Kidney epithelial cell (primary cell): ENCODE results near the gene JMJD8. TPM values are rescaled to one million over a fixed set of nuclear protein-coding genes. Genes with fewer than 3 reads are reported as not detected.

Source experiments
- DNase-seq: peaks from one replicate; pipeline ENCODE4 v3.0.0-alpha.2; 2010; ENCODE audit warnings: low read depth
- H3K27me3 ChIP-seq: 2 replicates; pipeline ENCODE4 v1.6.0; 2011; ENCODE audit warnings: low read length; ENCODE audit not compliant: control insufficient read depth, insufficient read depth
- H3K36me3 ChIP-seq: 2 replicates; pipeline ENCODE4 v1.5.1; 2011; ENCODE audit warnings: low read length; ENCODE audit not compliant: control insufficient read depth, insufficient read depth
- H3K4me3 ChIP-seq: 2 replicates; pipeline ENCODE4 v1.5.1; 2011; ENCODE audit warnings: low read depth, mild to moderate bottlenecking, control low read depth, low read length
- CTCF ChIP-seq: IDR thresholded peaks from 2 replicates; pipeline ENCODE4 v1.5.1; 2011; ENCODE audit warnings: mild to moderate bottlenecking, moderate library complexity, low read length, control low read depth, inconsistent platforms; ENCODE audit not compliant: insufficient read depth, poor library complexity, severe bottlenecking
- total RNA-seq: library from RNA; depleted of rRNA; stranded (reverse); fragments of >200 nt; gene quantifications from 2 replicates; pipeline ENCODE4 v1.2.3, GENCODE V29; 2015

JMJD8 gene
- total RNA-seq, 1 donor from 2014 or later, result 59.4 TPM

GRCh38 chr16:631808-632358 lies 52.3 kb downstream of the JMJD8 start:
- no peak for DNase-seq
- H3K36me3 ChIP-seq, result no peaks in the 10 kb centered on the region

More at GRCh38 chr16:631808-632358, 52.3 kb downstream of the JMJD8 start:
- Histone ChIP-seq H3K4me3 (no peak overlapping the region), H3K27me3 (peaks cover 4% of the 10 kb centered on the region)
- no peak for TF ChIP-seq CTCF

Other genes with a start within 250 kb of the JMJD8 start
- gene CAPN15, start 156.6 kb downstream of the JMJD8 start, total RNA-seq, result 47.1 and 54.5 TPM in 2 replicates
- gene PRR35, start 123.9 kb downstream of the JMJD8 start, total RNA-seq, result not detected in 2 replicates
- 0.46 and 2.3 TPM in 2 replicates for gene NHLRC4, start 117.3 kb downstream of the JMJD8 start, total RNA-seq
- gene PIGQ, start 114.4 kb downstream of the JMJD8 start, total RNA-seq, result 54.9 and 63.1 TPM in 2 replicates
- gene RAB40C, start 94.3 kb downstream of the JMJD8 start, total RNA-seq, result 16.5 and 26.9 TPM in 2 replicates
- gene WFIKKN1, start 53.3 kb downstream of the JMJD8 start, total RNA-seq, result 0.08 TPM in 1 of 2 replicates, not detected in the other
- gene METTL26, start 48.0 kb downstream of the JMJD8 start, total RNA-seq, result 170 and 203 TPM in 2 replicates
- gene MCRIP2, start 42.5 kb downstream of the JMJD8 start, total RNA-seq, result 41.7 and 59.8 TPM in 2 replicates
- gene WDR90, start 35.0 kb downstream of the JMJD8 start, total RNA-seq, result 17.0 and 21.0 TPM in 2 replicates
- 68.0 and 76.8 TPM in 2 replicates for gene RHOT2, start 16.2 kb downstream of the JMJD8 start, total RNA-seq
- gene RHBDL1, start 8.7 kb downstream of the JMJD8 start, total RNA-seq, result 0.88 and 0.96 TPM in 2 replicates
- 133 and 179 TPM in 2 replicates for gene STUB1, start 3.9 kb downstream of the JMJD8 start, total RNA-seq
- 22.0 and 23.9 TPM in 2 replicates for gene WDR24, start 6.1 kb upstream of the JMJD8 start, total RNA-seq
- gene FBXL16, start 21.5 kb upstream of the JMJD8 start, total RNA-seq, result 0.17 and 0.82 TPM in 2 replicates
- 116 and 161 TPM in 2 replicates for gene METRN, start 30.8 kb upstream of the JMJD8 start, total RNA-seq
- 42.4 and 61.9 TPM in 2 replicates for gene ANTKMT, start 36.8 kb upstream of the JMJD8 start, total RNA-seq
- 2.5 and 6.1 TPM in 2 replicates for gene CCDC78, start 42.1 kb upstream of the JMJD8 start, total RNA-seq
- 17.7 and 18.8 TPM in 2 replicates for gene HAGHL, start 42.8 kb upstream of the JMJD8 start, total RNA-seq
- gene CIAO3, start 56.7 kb upstream of the JMJD8 start, total RNA-seq, result 34.5 and 40.3 TPM in 2 replicates
- 8.6 and 14.2 TPM in 2 replicates for gene MSLN, start 76.4 kb upstream of the JMJD8 start, total RNA-seq
- 42.0 and 51.7 TPM in 2 replicates for gene RPUSD1, start 104.0 kb upstream of the JMJD8 start, total RNA-seq
- 20.8 and 23.9 TPM in 2 replicates for gene CHTF18, start 104.3 kb upstream of the JMJD8 start, total RNA-seq
- not detected in 2 replicates for gene GNG13, start 116.4 kb upstream of the JMJD8 start, total RNA-seq